ENCODE measurements around the gene TMEM169. TPM values are rescaled to one million over a fixed set of nuclear protein-coding genes. Genes with fewer than 3 reads are reported as not detected.
A peak's percentile ranks its signal among the peaks of the same experiment; 100 is the strongest.

TMEM169 gene
- total and polyA plus RNA-seq, 2 of the 4 experiments (the other 2 are of a cell fraction): 0.15 to 0.54 TPM

DNA sequence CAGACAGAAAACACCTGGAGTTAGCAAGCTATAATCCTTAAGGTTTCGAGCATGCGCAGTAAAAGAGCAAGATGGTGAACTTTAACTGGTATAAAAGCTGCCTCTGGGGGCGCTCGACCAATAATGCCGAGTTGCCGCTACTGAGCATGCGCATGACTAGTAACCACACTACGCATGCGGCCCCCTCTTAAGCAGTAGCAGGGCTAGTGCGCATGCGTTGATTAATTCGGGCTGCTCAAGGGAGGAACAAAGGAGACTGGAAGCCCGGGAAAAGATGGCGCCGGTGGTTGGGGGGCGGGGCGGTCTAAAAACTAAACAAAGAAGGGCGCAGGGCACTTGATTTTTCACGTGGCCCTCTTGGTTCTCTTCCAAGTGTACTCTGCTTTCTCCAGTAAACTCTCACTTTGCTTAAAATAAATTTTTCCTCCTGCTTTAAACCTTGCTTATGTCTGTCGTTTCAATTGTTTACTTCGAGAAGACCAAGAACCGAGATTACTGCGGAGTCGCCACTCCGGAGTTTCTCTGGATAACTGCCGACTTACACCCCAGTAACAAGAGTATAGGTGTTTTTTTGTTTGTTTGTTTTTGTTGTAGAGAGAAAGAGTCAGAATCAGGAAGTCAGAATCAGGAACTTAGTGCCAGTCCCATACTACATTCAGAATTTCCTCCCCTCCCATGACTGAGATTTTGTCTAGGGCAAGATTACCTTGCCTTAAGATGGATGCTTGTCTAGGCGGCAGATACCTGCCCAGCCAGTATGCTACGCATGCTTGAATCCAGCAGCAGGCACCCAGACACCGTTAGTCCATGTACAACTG is 33.2 kb downstream of the TMEM169 start (continued):
- TF ChIP-seq MAZ (IDR thresholded peaks at IDR 0.05; ENCODE audit: borderline replicate concordance, low read depth, low read length) (no peak), MXI1 (IDR thresholded peaks at IDR 0.05; ENCODE audit: borderline replicate concordance, low read depth, low read length) (0 out of 2 replicates have a peak, but pooled peaks have one; percentile 15)

GRCh38 chr2:216116418-216116817 is 34.7 kb downstream of the TMEM169 start:
- no peak for ATAC-seq (ENCODE audit: low read depth)
- WGBS, 2 experiments (ENCODE audit: extremely low coverage in 2 of 2, insufficient read length in 1 of 2): no CpG with 5 or more reads among the region's 1 CpG
- Histone ChIP-seq H3K14ac (replicated peaks; ENCODE audit: low read depth, low read length) (0 out of 2 replicates have a peak overlapping the region, but pooled peaks have one; percentile 17), H2BK20ac (ENCODE audit: low read depth, low read length) (no peak overlapping the region), H3K27me3 (ENCODE audit: control insufficient read depth, insufficient read depth, low read length) (no peaks in the 10 kb centered on the region), H3K79me1 (ENCODE audit: low read depth in 1 of 2, low read length in 2 of 2) (peaks cover 37 to 60% of the 10 kb centered on the region in 2 experiments), H3K27ac (ENCODE audit: insufficient read depth, low read length) (peak overlapping the region; percentile 17; the same call in 1 of the 2 replicates), H2AFZ (replicated peaks; ENCODE audit: low read length, poor library complexity) (no peak overlapping the region), H3K56ac (ENCODE audit: extremely low read depth, insufficient read depth, low read length) (no peak overlapping the region), H4K91ac (ENCODE audit: insufficient read depth, low read depth, low read length) (no peak overlapping the region), H3K18ac (ENCODE audit: low read depth, low read length) (no peak overlapping the region), H2BK120ac (ENCODE audit: low read depth, low read length) (no peak overlapping the region), H3K9me3 (ENCODE audit: control insufficient read depth, insufficient read depth, low read length) (no peaks in the 10 kb centered on the region), H4K5ac (ENCODE audit: low read depth, low read length) (no peak overlapping the region), H3K4ac (ENCODE audit: low read depth, low read length) (peak overlapping the region; percentile 19; the same call in 1 of the 2 replicates), H4K8ac (ENCODE audit: low read depth in 2 of 2, low read length in 2 of 2) (peak overlapping the region in 1 of 2 experiments; percentile 23; a peak in 1 of 4 replicates), H3K4me3 (ENCODE audit: insufficient read depth, low read depth, low read length) (no peak overlapping the region), H2BK15ac (ENCODE audit: low read depth, low read length) (no peak overlapping the region), H2AK5ac (ENCODE audit: low read depth, low read length) (peak overlapping the region; percentile 26; the same call in 1 of the 2 replicates), H4K20me1 (ENCODE audit: insufficient read depth, low read length) (peaks cover 10% of the 10 kb centered on the region), H3K4me1 (ENCODE audit: control insufficient read depth, insufficient read depth, low read length) (peaks cover 14% of the 10 kb centered on the region), H3K23ac (ENCODE audit: low read depth, low read length) (peak overlapping the region; percentile 29; the same call in 1 of the 2 replicates), H3K9me1 (ENCODE audit: insufficient read depth, low read length) (peaks cover 3% of the 10 kb centered on the region; the same call in 1 of the 2 replicates), H3K4me2 (ENCODE audit: low read depth, low read length) (no peak overlapping the region), H2AK9ac (replicated peaks; ENCODE audit: low read depth, low read length, poor library complexity) (no peak overlapping the region), H2BK5ac (ENCODE audit: low read depth, low read length, poor library complexity, severe bottlenecking) (peak overlapping the region; percentile 7), H3K36me3 (ENCODE audit: control insufficient read depth, insufficient read depth, low read length) (peaks cover 38% of the 10 kb centered on the region), H3K9ac (ENCODE audit: low read depth, low read length) (no peak overlapping the region)
- ChIA-PET CTCF (no interaction called here), POLR2A (ENCODE audit: unreplicated experiment) (no interaction called here)
- no peak for TF ChIP-seq MAFK (IDR thresholded peaks at IDR 0.05; ENCODE audit: low read depth, low read length)
- TF ChIP-seq NFE2L2 (IDR thresholded peaks at IDR 0.05; ENCODE audit: low read depth, low read length): no peak
- TF ChIP-seq FOS (IDR thresholded peaks at IDR 0.05; ENCODE audit: low read depth, low read length): no peak
- TF ChIP-seq RAD21 (IDR thresholded peaks at IDR 0.05; ENCODE audit: low read length): no peak
- no peak for TF ChIP-seq CTCF (conservative IDR thresholded peaks at IDR 0.05; ENCODE audit: low read depth, low read length)
- BruUV-seq (replicated peaks): no TSS peak
- dilution Hi-C loops (cut with HindIII; ENCODE audit: low sequenced_read_pairs, unreplicated experiment) (no loop called here), intact Hi-C loops (cut with micrococcal nuclease) (no loop called here), in situ Hi-C loops (cut with MboI; ENCODE audit: low sequenced_read_pairs) (no loop called here)
- no peak for DNase-seq
